HUES48 (cell line): ENCODE data around the gene ERRFI1.
A peak's percentile ranks its signal among the peaks of the same experiment; 100 is the strongest.
"Not testable (repeated sequence)": the region's sequence is repeated elsewhere in the genome, so short reads cannot be mapped to it uniquely, and the experiment has no call there.

Source experiments
- H3K27ac ChIP-seq: one replicate; pipeline ENCODE4 v1.7.0; 2013; ENCODE audit warnings: low read depth, low read length, inconsistent platforms
- H3K27me3 ChIP-seq: 2 replicates; pipeline ENCODE4 v1.6.1; 2013; ENCODE audit warnings: mild to moderate bottlenecking, low read length; ENCODE audit not compliant: control insufficient read depth, insufficient read depth
- H3K36me3 ChIP-seq: 2 replicates; pipeline ENCODE4 v1.6.1; 2013; ENCODE audit warnings: low read length; ENCODE audit not compliant: control insufficient read depth, insufficient read depth
- H3K4me1 ChIP-seq: 2 replicates; pipeline ENCODE4 v1.6.1; 2013; ENCODE audit warnings: mild to moderate bottlenecking, low read length; ENCODE audit not compliant: control insufficient read depth, insufficient read depth
- H3K4me3 ChIP-seq: 2 replicates; pipeline ENCODE4 v1.5.1; 2013; ENCODE audit warnings: mild to moderate bottlenecking, low read depth, low read length
- H3K9ac ChIP-seq: 2 replicates; pipeline ENCODE4 v1.6.1; 2013; ENCODE audit warnings: mild to moderate bottlenecking, low read depth, low read length, moderate library complexity
- H3K9me3 ChIP-seq: 2 replicates; pipeline ENCODE4 v1.6.1; 2013; ENCODE audit warnings: low read length; ENCODE audit not compliant: control insufficient read depth, insufficient read depth

The ERRFI1 gene

GRCh38 chr1:7963378-7963730 is 62.8 kb downstream of the ERRFI1 start:
- H3K9me3 ChIP-seq, H3K27ac ChIP-seq, H3K4me1 ChIP-seq, H3K27me3 ChIP-seq, H3K9ac ChIP-seq, H3K4me3 ChIP-seq: not testable (repeated sequence)
- peaks cover 53% of the 10 kb centered on the region for H3K36me3 ChIP-seq

DNA sequence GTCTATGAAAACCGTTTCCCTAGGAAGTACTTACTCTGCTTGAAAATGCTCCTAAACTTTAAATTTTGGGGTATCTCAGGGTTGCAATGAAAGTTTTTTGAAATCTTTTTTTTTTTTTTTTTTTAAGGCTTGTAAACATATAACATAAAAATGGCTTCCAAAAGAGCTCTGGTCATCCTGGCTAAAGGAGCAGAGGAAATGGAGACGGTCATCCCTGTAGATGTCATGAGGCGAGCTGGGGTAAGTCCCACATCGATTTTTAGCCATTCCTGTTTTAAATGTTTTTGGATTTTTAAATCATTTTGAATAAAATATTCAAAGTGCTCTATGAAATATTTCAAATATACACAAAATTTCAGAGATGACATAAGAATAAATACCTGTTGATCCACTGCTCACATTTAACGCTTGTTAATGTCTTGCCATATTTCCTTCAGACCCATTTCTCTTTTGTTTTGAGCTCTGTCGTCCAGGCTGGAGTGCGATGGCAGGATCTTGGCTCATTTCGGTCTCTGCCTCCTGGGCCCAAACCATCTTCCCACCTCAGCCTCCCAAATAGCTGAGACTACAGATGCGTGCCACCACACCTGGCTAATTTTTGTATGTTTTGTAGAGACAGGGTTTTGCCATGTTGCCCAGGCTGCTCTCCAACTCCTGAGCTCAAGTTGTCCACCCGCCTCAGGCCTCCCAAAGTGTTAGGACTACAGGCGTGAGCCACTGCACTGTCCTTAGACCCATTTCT is 63.3 kb downstream of the ERRFI1 start:
- Histone ChIP-seq H3K9me3 (no peaks in the 10 kb centered on the region), H3K27ac (no peak overlapping the region), H3K9ac (no peak overlapping the region), H3K36me3 (peaks cover 50% of the 10 kb centered on the region), H3K4me1 (peaks cover 5% of the 10 kb centered on the region; the same call in 1 of the 2 replicates), H3K27me3 (no peaks in the 10 kb centered on the region), H3K4me3 (peak overlapping the region; percentile 92)

GRCh38 chr1:7962014-7962335 is 64.1 kb downstream of the ERRFI1 start:
- peaks cover 42% of the 10 kb centered on the region for H3K36me3 ChIP-seq
- peak overlapping the region; percentile 77 for H3K9ac ChIP-seq
- H3K4me3 ChIP-seq, result peak overlapping the region; percentile 92
- no peaks in the 10 kb centered on the region for H3K9me3 ChIP-seq
- H3K27me3 ChIP-seq, result no peaks in the 10 kb centered on the region
- peaks cover 5% of the 10 kb centered on the region; the same call in 1 of the 2 replicates for H3K4me1 ChIP-seq
- H3K27ac ChIP-seq, result peak overlapping the region; percentile 84
